ENCODE measurements around the gene NUP93.
A peak's percentile ranks its signal among the peaks of the same experiment; 100 is the strongest.
"Not testable (repeated sequence)": the region's sequence is repeated elsewhere in the genome, so short reads cannot be mapped to it uniquely, and the experiment has no call there.

NUP93 gene

GRCh38 chr16:56848955-56849689, 119.2 kb downstream of the NUP93 start:
- no peak for DNase-seq (ENCODE audit: low read depth in 3 of 3)

GRCh38 chr16:56849690-56850680, 120.1 kb downstream of the NUP93 start:
- no peak for DNase-seq (ENCODE audit: low read depth in 3 of 3)

- no peak for DNase-seq (ENCODE audit: low read depth in 3 of 3)
Observed at GRCh38 chr16:56851671-56852400, 121.9 kb downstream of the NUP93 start.

GRCh38 chr16:56852401-56852730, 122.4 kb downstream of the NUP93 start:
- DNase-seq (ENCODE audit: low read depth in 3 of 3): no peak

- no peak for DNase-seq (ENCODE audit: low read depth in 3 of 3)
Observed at GRCh38 chr16:56852968-56853367, 123.0 kb downstream of the NUP93 start.

GRCh38 chr16:56855201-56855600, 125.3 kb downstream of the NUP93 start:
- DNase-seq (ENCODE audit: low read depth in 3 of 3): no peak

GRCh38 chr16:56855946-56856345, 126.0 kb downstream of the NUP93 start:
- DNase-seq (ENCODE audit: low read depth in 3 of 3): no peak

- no peak for DNase-seq (ENCODE audit: low read depth in 3 of 3)
Observed at GRCh38 chr16:56856876-56857447, 127.0 kb downstream of the NUP93 start.

GRCh38 chr16:56858374-56858773, 128.4 kb downstream of the NUP93 start:
- no peak for DNase-seq (ENCODE audit: low read depth in 3 of 3)

GRCh38 chr16:56859636-56860035, 129.7 kb downstream of the NUP93 start:
- no peak for DNase-seq (ENCODE audit: low read depth in 3 of 3)

GRCh38 chr16:56860226-56861020, 130.5 kb downstream of the NUP93 start:
- DNase-seq (ENCODE audit: low read depth in 3 of 3): peak in 1 of 3 experiments; percentile 28

GRCh38 chr16:56861092-56861610, 131.2 kb downstream of the NUP93 start:
- DNase-seq (ENCODE audit: low read depth in 3 of 3): no peak

- no peak for DNase-seq (ENCODE audit: low read depth in 3 of 3)
Observed at GRCh38 chr16:56861756-56862155, 131.8 kb downstream of the NUP93 start.

GRCh38 chr16:56862776-56863175, 132.8 kb downstream of the NUP93 start:
- DNase-seq (ENCODE audit: low read depth in 3 of 3): no peak

GRCh38 chr16:56864960-56865359, 135.0 kb downstream of the NUP93 start, which contains the start of gene SLC12A3:
SLC12A3 (plus strand) TSS chr16:56865207; CDS start chr16:56865236, 29 bp downstream.
- no peak for DNase-seq (ENCODE audit: low read depth in 3 of 3)

GRCh38 chr16:56865394-56866062, 135.6 kb downstream of the NUP93 start:
- no peak for DNase-seq (ENCODE audit: low read depth in 3 of 3)

- peak in 1 of 3 experiments; percentile 26 for DNase-seq (ENCODE audit: low read depth in 3 of 3)
Observed at GRCh38 chr16:56866955-56867830, 137.3 kb downstream of the NUP93 start.

- DNase-seq (ENCODE audit: low read depth in 3 of 3): no peak
Observed at GRCh38 chr16:56868175-56868574, 138.2 kb downstream of the NUP93 start.

GRCh38 chr16:56868766-56869165, 138.8 kb downstream of the NUP93 start:
- not testable (repeated sequence) for DNase-seq (ENCODE audit: low read depth in 3 of 3)
